Measurements from ENCODE around the gene HIGD1A.

- TF ChIP-seq, protein P1, sequence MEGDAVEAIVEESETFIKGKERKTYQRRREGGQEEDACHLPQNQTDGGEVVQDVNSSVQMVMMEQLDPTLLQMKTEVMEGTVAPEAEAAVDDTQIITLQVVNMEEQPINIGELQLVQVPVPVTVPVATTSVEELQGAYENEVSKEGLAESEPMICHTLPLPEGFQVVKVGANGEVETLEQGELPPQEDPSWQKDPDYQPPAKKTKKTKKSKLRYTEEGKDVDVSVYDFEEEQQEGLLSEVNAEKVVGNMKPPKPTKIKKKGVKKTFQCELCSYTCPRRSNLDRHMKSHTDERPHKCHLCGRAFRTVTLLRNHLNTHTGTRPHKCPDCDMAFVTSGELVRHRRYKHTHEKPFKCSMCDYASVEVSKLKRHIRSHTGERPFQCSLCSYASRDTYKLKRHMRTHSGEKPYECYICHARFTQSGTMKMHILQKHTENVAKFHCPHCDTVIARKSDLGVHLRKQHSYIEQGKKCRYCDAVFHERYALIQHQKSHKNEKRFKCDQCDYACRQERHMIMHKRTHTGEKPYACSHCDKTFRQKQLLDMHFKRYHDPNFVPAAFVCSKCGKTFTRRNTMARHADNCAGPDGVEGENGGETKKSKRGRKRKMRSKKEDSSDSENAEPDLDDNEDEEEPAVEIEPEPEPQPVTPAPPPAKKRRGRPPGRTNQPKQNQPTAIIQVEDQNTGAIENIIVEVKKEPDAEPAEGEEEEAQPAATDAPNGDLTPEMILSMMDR (conservative IDR thresholded peaks at IDR 0.05; ENCODE audit: low read depth, low read length): no peak
- no peak for TF ChIP-seq EZH2 (IDR thresholded peaks at IDR 0.05; ENCODE audit: low read length, unreplicated experiment)
- TF ChIP-seq EZH2phosphoT487 (IDR thresholded peaks at IDR 0.05; ENCODE audit: borderline replicate concordance, low read length): no peak
Observed at GRCh38 chr3:42804831-42805132, 492 bp upstream of the HIGD1A start.

Measured in PC-3 (cell line).